Erythroblast (primary cell): ENCODE data around the gene PRTFDC1.

ENCODE experiments used
- GATA1 ChIP-seq: IDR thresholded peaks from 2 replicates; pipeline ENCODE4 v1.6.1; 2011; ENCODE audit warnings: low read depth, mild to moderate bottlenecking, control low read depth, low read length, moderate library complexity
- POLR2A ChIP-seq: IDR thresholded peaks from 2 replicates; pipeline ENCODE4 v1.6.1; 2011; ENCODE audit warnings: mild to moderate bottlenecking, low read length

DNA sequence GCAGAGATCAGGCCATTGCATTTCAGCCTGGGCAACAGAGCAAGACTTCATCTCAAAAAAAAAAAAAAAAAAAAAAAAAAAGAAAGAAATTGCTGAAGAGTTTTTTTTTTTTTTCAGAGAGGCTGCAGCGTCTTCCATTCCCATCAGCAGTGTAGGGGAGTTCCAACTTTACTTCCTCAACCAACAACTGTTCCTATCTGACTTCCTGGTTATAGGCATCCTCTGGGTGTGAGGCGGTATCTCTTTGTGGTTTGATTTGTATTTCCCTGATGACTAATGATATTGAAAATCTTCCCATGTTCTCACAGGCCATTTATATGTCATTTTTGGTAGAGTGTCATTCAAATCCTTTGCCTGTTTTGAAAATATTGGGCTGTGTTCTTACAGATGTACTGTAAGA, 40.2 kb downstream of the PRTFDC1 start:
- no peak for TF ChIP-seq POLR2A
- no peak for TF ChIP-seq GATA1
